ENCODE data around the gene HOMER3. TPM values are rescaled to one million over a fixed set of nuclear protein-coding genes. Genes with fewer than 3 reads are reported as not detected.
A peak's percentile ranks its signal among the peaks of the same experiment; 100 is the strongest.

The HOMER3 gene
- total RNA-seq, 4 donors from 2014 or later = 22.9 to 32.9 (median 27.7) TPM

DNA sequence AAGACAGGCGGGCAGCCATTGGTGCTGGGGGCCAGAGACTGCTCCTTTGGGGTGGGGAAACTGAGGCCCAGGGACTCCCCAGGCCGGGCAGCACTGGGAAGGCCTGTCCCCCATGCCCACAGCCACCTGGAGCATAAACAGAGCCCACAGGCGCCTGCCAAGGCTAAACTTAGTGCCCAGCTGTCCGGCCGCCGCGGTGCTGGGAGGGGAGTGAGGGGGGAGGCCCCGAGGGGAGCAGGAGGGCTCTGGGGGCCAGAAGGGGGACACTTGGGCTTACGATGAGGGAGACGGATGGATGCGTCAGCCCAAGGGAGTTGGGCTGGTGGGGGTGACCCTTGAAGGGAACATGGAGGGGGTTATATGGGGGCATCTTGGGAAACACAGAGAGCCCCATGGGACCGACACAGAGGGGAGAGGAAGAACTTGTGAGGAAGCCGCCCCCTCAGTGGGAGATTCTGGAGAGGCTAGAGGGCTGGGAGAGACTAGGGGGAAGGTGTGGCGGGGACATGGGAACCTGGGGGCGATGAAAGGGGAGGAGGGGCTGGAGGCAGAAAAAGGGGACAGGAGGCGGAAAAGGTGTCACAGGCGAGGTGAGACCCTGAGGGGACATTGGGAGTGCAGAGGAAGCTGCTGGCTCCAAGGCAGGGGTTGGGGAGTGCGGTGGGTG lies 47.3 kb downstream of the HOMER3 start:
- Histone ChIP-seq H3K27me3 (peaks cover 35% of the 10 kb centered on the region), H3K9me3 (no peaks in the 10 kb centered on the region), H3K4me3 (no peak overlapping the region), H3K4me1 (peaks cover 26% of the 10 kb centered on the region), H3K36me3 (peaks cover under 1% of the 10 kb centered on the region), H3K27ac (no peak overlapping the region)
- no peak for DNase-seq (ENCODE audit: low spot score in 2 of 2)
- 58% methylated on average over 18 of the region's 18 CpGs for WGBS
- TF ChIP-seq EP300 (IDR thresholded peaks at IDR 0.05) = no peak
- no peak for TF ChIP-seq POLR2A (IDR thresholded peaks at IDR 0.05)
- TF ChIP-seq, protein P1, sequence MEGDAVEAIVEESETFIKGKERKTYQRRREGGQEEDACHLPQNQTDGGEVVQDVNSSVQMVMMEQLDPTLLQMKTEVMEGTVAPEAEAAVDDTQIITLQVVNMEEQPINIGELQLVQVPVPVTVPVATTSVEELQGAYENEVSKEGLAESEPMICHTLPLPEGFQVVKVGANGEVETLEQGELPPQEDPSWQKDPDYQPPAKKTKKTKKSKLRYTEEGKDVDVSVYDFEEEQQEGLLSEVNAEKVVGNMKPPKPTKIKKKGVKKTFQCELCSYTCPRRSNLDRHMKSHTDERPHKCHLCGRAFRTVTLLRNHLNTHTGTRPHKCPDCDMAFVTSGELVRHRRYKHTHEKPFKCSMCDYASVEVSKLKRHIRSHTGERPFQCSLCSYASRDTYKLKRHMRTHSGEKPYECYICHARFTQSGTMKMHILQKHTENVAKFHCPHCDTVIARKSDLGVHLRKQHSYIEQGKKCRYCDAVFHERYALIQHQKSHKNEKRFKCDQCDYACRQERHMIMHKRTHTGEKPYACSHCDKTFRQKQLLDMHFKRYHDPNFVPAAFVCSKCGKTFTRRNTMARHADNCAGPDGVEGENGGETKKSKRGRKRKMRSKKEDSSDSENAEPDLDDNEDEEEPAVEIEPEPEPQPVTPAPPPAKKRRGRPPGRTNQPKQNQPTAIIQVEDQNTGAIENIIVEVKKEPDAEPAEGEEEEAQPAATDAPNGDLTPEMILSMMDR (IDR thresholded peaks at IDR 0.05) = no peak
- TF ChIP-seq POLR2AphosphoS5 (IDR thresholded peaks at IDR 0.05) = no peak

DNA sequence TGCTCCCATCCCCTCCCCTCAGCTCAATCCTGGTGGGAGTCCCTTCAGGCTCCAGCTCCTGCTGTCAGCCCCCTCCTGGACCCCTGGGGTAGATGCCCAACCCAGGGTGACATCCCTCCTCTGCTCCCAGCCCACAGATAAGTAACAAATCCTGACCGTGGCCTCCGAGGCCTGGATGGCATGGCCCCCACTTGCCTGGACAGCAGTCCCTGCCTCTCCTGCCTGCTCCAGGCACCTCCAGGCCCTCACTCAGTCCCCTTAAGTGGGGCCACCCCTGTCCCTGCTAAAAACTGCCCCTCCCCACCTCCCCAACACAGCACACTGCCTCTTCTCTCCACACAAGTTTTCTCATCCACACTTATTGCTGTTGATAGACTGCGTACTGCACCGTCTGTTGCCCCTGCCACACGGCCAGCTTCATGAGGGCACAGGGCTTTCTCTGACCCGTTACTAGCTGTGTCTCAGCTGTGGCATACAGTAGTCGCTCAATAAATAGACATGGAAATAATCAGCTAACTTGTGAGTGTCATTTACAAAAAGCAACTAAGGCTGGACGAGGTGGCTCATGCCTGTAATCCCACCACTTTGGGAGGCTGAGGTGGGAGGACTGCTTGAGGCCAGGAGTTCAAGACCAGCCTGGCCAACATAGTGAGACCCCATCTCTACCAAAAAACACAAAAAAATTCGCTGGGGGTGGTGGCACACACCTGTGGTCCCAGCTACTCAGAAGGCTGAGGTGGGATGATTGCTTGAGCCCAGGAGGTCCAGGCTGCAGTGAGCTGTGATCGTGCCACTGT lies 50.9 kb downstream of the HOMER3 start:
- Histone ChIP-seq H3K9me3 (no peaks in the 10 kb centered on the region), H3K4me1 (peaks cover 12% of the 10 kb centered on the region), H3K27me3 (peaks cover 16% of the 10 kb centered on the region), H3K27ac (no peak overlapping the region), H3K4me3 (no peak overlapping the region), H3K36me3 (no peaks in the 10 kb centered on the region)
- TF ChIP-seq, protein P1 (IDR thresholded peaks at IDR 0.05) = no peak
- TF ChIP-seq EP300 (IDR thresholded peaks at IDR 0.05) = no peak
- no peak for TF ChIP-seq POLR2AphosphoS5 (IDR thresholded peaks at IDR 0.05)
- no peak for TF ChIP-seq POLR2A (IDR thresholded peaks at IDR 0.05)
- no peak for DNase-seq (ENCODE audit: low spot score in 2 of 2)
- WGBS = 80% methylated on average over 10 of the region's 10 CpGs

DNA sequence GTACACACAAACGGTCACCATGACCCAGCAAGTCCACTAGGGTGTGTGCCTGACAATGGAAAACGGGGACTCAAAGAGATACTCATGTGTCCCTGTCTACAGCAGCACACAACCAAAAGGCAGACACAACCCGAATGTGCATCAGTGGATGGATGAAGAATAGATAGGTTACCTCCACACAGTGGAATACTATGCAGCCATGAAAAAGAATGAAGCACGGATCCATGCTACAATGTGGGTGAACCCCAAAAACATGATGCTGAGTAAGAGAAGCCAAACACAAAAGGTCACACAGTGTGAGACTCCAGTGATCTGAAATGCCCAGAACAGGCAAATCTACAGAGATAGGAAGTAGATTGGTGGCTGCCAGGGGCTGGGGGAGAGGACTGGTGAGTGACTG lies 54.0 kb downstream of the HOMER3 start:
- Histone ChIP-seq H3K4me1 (no peaks in the 10 kb centered on the region), H3K36me3 (no peaks in the 10 kb centered on the region), H3K9me3 (no peaks in the 10 kb centered on the region), H3K27me3 (no peaks in the 10 kb centered on the region), H3K27ac (no peak overlapping the region), H3K4me3 (no peak overlapping the region)
- WGBS = 93% methylated on average over 4 of the region's 4 CpGs
- TF ChIP-seq, protein P1 (IDR thresholded peaks at IDR 0.05) = no peak
- TF ChIP-seq POLR2A (IDR thresholded peaks at IDR 0.05) (no peak), EP300 (IDR thresholded peaks at IDR 0.05) (no peak), POLR2AphosphoS5 (IDR thresholded peaks at IDR 0.05) (no peak)
- DNase-seq (ENCODE audit: low spot score in 2 of 2) = no peak

DNA sequence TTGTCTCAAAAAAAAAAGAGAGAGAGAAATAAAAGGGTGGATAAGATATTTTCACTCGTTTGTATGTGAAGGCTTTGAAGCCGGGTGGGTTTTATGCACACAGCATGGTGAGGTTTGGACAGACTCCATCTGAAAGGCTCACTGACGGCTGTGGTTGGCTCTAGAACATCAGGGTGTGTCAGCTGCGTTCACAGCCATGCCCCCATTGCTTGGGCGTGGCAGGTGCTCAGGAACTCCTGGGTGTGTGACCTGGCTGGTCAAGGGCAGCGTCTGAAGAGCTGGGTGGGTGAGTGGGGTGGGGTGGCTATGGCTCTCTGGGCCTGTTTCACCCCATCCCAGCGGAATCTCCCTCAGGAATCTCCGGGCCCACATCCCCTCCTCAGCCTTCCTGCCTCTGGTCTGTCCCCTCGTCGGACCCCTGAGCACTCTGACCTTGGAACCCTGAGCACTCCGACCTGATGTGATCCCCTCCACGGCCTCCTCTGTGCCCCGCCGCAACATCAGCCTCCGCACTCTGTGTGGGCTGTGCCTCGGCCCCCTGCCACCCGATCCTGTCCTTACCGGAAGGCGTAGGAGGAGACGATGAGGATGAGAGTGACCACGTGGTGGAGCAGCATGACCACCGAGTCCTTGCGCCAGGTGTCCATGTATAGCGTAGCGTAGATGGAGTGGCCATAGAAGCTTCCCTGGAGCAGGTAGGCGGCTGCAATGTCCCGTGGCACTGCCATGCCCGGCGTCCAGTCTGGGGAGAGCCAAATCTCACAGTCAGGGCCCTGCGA lies 57.3 kb downstream of the HOMER3 start:
- Histone ChIP-seq H3K4me3 (no peak overlapping the region), H3K27ac (no peak overlapping the region), H3K9me3 (no peaks in the 10 kb centered on the region), H3K4me1 (no peaks in the 10 kb centered on the region), H3K36me3 (no peaks in the 10 kb centered on the region), H3K27me3 (no peaks in the 10 kb centered on the region)
- 82% methylated on average over 30 of the region's 30 CpGs for WGBS
- DNase-seq (ENCODE audit: low spot score in 2 of 2) = peak in 1 of 2 donors; percentile 46
- TF ChIP-seq POLR2A (IDR thresholded peaks at IDR 0.05) (no peak), POLR2AphosphoS5 (IDR thresholded peaks at IDR 0.05) (no peak), EP300 (IDR thresholded peaks at IDR 0.05) (no peak)
- TF ChIP-seq, protein P1 (IDR thresholded peaks at IDR 0.05) = no peak
